Measurements from ENCODE around the gene BBS9.
A peak's percentile ranks its signal among the peaks of the same experiment; 100 is the strongest.

The BBS9 gene

DNA sequence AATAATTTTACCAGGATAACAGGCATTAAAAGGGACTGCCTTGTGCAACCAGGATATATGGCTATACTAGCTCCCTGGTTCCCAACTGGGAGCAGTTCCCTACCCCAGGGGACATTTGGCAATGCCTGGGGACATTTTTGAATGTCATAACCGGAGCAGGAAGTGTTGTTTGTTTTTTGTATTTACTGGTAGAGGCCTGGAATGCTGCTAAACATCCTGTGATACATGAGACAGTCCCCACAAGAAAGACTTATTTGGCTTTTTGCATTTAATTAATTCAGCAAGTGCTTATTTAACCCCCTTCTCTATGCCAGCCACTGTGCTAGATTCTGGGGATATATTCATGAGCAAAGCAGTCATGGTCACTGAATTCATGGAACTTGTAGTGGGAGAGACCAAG lies 181.2 kb downstream of the BBS9 start:
- no peak overlapping the region for H3K4me3 Mint-ChIP-seq
- H3K4me1 Mint-ChIP-seq, result peaks cover 16% of the 10 kb centered on the region
- no peak overlapping the region for H3K27ac Mint-ChIP-seq
- H3K27me3 Mint-ChIP-seq (ENCODE audit: low read depth), result no peaks in the 10 kb centered on the region
- TF ChIP-seq, protein P1, sequence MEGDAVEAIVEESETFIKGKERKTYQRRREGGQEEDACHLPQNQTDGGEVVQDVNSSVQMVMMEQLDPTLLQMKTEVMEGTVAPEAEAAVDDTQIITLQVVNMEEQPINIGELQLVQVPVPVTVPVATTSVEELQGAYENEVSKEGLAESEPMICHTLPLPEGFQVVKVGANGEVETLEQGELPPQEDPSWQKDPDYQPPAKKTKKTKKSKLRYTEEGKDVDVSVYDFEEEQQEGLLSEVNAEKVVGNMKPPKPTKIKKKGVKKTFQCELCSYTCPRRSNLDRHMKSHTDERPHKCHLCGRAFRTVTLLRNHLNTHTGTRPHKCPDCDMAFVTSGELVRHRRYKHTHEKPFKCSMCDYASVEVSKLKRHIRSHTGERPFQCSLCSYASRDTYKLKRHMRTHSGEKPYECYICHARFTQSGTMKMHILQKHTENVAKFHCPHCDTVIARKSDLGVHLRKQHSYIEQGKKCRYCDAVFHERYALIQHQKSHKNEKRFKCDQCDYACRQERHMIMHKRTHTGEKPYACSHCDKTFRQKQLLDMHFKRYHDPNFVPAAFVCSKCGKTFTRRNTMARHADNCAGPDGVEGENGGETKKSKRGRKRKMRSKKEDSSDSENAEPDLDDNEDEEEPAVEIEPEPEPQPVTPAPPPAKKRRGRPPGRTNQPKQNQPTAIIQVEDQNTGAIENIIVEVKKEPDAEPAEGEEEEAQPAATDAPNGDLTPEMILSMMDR (IDR thresholded peaks at IDR 0.05; ENCODE audit: unreplicated experiment in 3 of 3), result no peak
- H3K9me3 Mint-ChIP-seq, result peaks cover 4% of the 10 kb centered on the region
- H3K36me3 Mint-ChIP-seq (ENCODE audit: low read depth), result peaks cover 13% of the 10 kb centered on the region

GRCh38 chr7:33325754-33326484 lies 196.6 kb downstream of the BBS9 start:
- H3K9me3 Mint-ChIP-seq, result peaks cover 38% of the 10 kb centered on the region
- H3K36me3 Mint-ChIP-seq (ENCODE audit: low read depth), result peaks cover 26% of the 10 kb centered on the region
- no peak overlapping the region for H3K4me3 Mint-ChIP-seq
- H3K27me3 Mint-ChIP-seq (ENCODE audit: low read depth), result peaks cover 2% of the 10 kb centered on the region
- H3K27ac Mint-ChIP-seq, result no peak overlapping the region
- H3K4me1 Mint-ChIP-seq, result no peaks in the 10 kb centered on the region
- TF ChIP-seq, protein P1 (IDR thresholded peaks at IDR 0.05; ENCODE audit: unreplicated experiment in 3 of 3), result no peak

GRCh38 chr7:33326485-33326848 lies 197.1 kb downstream of the BBS9 start:
- Mint-ChIP-seq H3K27ac (no peak overlapping the region), H3K4me1 (no peaks in the 10 kb centered on the region), H3K36me3 (ENCODE audit: low read depth) (peaks cover 21% of the 10 kb centered on the region), H3K4me3 (no peak overlapping the region), H3K9me3 (peaks cover 33% of the 10 kb centered on the region), H3K27me3 (ENCODE audit: low read depth) (no peaks in the 10 kb centered on the region)
- TF ChIP-seq, protein P1 (IDR thresholded peaks at IDR 0.05; ENCODE audit: unreplicated experiment in 3 of 3), result no peak

GRCh38 chr7:33327427-33327826 lies 198.1 kb downstream of the BBS9 start:
- Mint-ChIP-seq H3K4me3 (no peak overlapping the region), H3K4me1 (no peaks in the 10 kb centered on the region), H3K36me3 (ENCODE audit: low read depth) (peaks cover 14% of the 10 kb centered on the region), H3K27me3 (ENCODE audit: low read depth) (no peaks in the 10 kb centered on the region), H3K9me3 (peaks cover 25% of the 10 kb centered on the region), H3K27ac (no peak overlapping the region)
- TF ChIP-seq, protein P1 (IDR thresholded peaks at IDR 0.05; ENCODE audit: unreplicated experiment in 3 of 3), result no peak

- no peaks in the 10 kb centered on the region for H3K4me1 Mint-ChIP-seq
- TF ChIP-seq, protein P1 (IDR thresholded peaks at IDR 0.05; ENCODE audit: unreplicated experiment in 3 of 3), result peak in 1 of 3 experiments; percentile 52
Observed at GRCh38 chr7:33334349-33334748, 205.0 kb downstream of the BBS9 start.

DNA sequence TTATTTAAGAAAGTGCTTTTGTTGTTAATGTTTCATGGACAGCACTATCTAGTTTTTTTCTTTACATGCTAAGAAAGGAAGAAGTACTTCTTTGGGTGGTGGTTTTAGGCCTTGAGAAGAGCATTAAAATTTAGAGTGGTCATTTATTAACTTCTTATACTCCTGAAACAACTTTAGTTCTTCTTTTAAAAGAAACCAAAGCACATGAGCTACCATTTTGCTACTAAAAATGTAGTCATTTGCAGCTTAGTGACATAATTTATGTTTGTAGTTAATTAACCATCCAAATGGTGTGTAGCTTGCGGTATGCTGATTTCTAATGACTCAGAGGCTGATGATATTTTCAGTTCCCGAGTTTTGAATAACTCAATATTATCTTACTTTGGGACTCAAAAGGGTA lies 207.5 kb downstream of the BBS9 start:
- no peaks in the 10 kb centered on the region for H3K4me1 Mint-ChIP-seq
- no peaks in the 10 kb centered on the region for H3K27me3 Mint-ChIP-seq (ENCODE audit: low read depth)
- TF ChIP-seq, protein P1 (IDR thresholded peaks at IDR 0.05; ENCODE audit: unreplicated experiment in 3 of 3), result no peak
- no peak overlapping the region for H3K4me3 Mint-ChIP-seq
- no peaks in the 10 kb centered on the region for H3K36me3 Mint-ChIP-seq (ENCODE audit: low read depth)
- no peak overlapping the region for H3K27ac Mint-ChIP-seq
- no peaks in the 10 kb centered on the region for H3K9me3 Mint-ChIP-seq

More at GRCh38 chr7:33334349-33334748, 205.0 kb downstream of the BBS9 start:
- no peaks in the 10 kb centered on the region for H3K9me3 Mint-ChIP-seq
- H3K4me3 Mint-ChIP-seq, result no peak overlapping the region
- H3K27me3 Mint-ChIP-seq (ENCODE audit: low read depth), result no peaks in the 10 kb centered on the region
- no peaks in the 10 kb centered on the region for H3K36me3 Mint-ChIP-seq (ENCODE audit: low read depth)
- H3K27ac Mint-ChIP-seq, result no peak overlapping the region

All from nephron (organoid).